Measurements from ENCODE around the gene PLCXD1. TPM values are rescaled to one million over a fixed set of nuclear protein-coding genes. Genes with fewer than 3 reads are reported as not detected.

Gene PLCXD1
- total RNA-seq, 4 donors from 2014 or later = 5.7 to 18.8 (median 9.2) TPM

DNA sequence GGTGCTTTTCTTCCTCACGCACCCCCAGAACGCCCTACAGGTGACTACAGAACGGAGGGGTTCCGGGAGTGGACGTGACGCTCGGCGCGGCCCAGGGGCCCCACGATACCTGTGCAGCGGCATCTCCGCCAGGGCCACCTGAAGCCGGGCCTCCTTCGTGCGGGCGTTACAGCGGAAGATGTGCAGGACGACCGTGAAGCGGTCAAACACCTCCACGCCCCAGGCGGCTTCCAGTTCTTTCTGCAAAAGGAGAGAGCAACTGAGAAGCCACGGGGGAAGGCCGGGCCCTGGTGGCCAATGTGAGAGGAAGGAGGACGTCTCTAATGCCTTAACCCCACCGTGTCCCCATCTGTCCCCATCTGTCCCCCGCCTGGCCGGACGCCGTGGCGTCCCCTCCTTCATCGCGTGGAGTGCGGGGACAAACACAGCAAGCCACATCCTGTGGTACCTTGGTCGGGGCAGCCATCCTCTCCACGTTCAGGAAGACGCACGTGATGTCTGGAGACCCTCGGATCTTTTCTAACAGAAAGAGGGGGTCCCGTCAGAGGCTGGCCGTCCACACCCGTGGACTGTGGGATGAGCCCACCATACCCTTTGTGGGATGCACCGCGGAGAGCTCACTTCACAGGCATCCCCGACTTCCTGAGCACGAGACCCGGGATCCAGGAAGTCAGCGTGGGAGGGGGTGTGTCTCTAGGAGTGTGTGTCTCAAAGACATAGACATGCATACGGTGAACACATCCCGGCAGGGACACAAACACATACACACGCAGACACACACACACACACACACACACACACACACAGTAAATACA, 33.8 kb downstream of the PLCXD1 start:
- no peak overlapping the region for H3K4me3 ChIP-seq
- H3K36me3 ChIP-seq = peaks cover 10 to 65% (median 12%) of the 10 kb centered on the region in 3 donors
- H3K4me1 ChIP-seq = peaks cover 0 to 21% (median 5%) of the 10 kb centered on the region in 4 donors
- DNase-seq (ENCODE audit: low spot score in 2 of 2) = no peak
- no peak overlapping the region for H3K27ac ChIP-seq
- TF ChIP-seq POLR2A (IDR thresholded peaks at IDR 0.05) (no peak), EP300 (IDR thresholded peaks at IDR 0.05) (no peak), CTCF (IDR thresholded peaks at IDR 0.05) (no peak)
- H3K9me3 ChIP-seq = no peaks in the 10 kb centered on the region
- WGBS, 2 donors = 90 to 92% methylated on average over 50 of the region's 51 CpGs
- no peaks in the 10 kb centered on the region for H3K27me3 ChIP-seq

- DNase-seq (ENCODE audit: low spot score in 2 of 2) = no peak
- 91 to 92% methylated on average over 50 of the region's 50 CpGs for WGBS, 2 donors
- Histone ChIP-seq H3K9me3 (no peaks in the 10 kb centered on the region), H3K27ac (peak overlapping the region in 1 of 4 donors; percentile 91), H3K4me3 (no peak overlapping the region), H3K27me3 (no peaks in the 10 kb centered on the region), H3K4me1 (peaks cover 0 to 32% (median 13%) of the 10 kb centered on the region in 4 donors), H3K36me3 (peaks cover 4 to 48% (median 5%) of the 10 kb centered on the region in 3 donors)
- TF ChIP-seq EP300 (IDR thresholded peaks at IDR 0.05) = no peak
- no peak for TF ChIP-seq CTCF (IDR thresholded peaks at IDR 0.05)
- no peak for TF ChIP-seq POLR2A (IDR thresholded peaks at IDR 0.05)
Observed at GRCh38 chrX:316351-317325, 35.5 kb downstream of the PLCXD1 start.

DNA sequence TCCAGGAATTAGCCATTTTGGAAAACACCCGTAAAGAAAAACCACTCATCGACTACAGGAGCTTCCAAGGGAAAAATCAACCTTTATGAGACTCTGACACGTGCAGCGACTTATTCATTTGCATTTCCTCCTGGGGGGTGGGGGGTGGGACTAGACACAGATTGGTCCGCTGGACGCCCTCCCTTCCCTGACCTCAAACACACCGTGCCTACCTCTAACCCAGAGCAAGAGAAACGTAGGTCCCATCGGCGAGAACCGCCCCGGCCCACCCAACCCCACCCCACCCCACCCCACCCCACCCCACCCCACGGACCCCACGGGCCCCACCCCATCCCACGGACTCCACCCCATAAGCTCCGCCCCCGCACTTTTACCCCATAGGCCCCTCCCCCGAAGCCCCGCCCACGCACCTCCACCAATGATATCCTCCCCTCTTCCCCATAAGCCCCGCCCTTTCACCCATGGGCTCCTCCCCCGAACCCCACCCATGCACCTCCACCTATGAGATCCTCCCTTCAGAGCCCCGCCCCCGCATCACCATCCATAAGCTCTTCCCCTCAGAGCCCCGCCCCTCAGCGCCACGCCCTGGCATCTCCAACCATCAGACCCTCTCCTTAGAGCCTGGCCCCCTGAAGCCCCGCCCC, 36.4 kb downstream of the PLCXD1 start:
- H3K36me3 ChIP-seq = peaks cover 2 to 39% (median 3%) of the 10 kb centered on the region in 3 donors
- WGBS, 2 donors = 46 to 49% methylated on average over 18 to 27 of the region's 28 CpGs
- DNase-seq (ENCODE audit: low spot score in 2 of 2) = no peak
- H3K4me1 ChIP-seq = peaks cover 0 to 32% (median 13%) of the 10 kb centered on the region in 4 donors
- no peaks in the 10 kb centered on the region for H3K27me3 ChIP-seq
- no peaks in the 10 kb centered on the region for H3K9me3 ChIP-seq
- peak overlapping the region; percentile 91 to 99 (median 96) for H3K27ac ChIP-seq
- H3K4me3 ChIP-seq = peak overlapping the region; percentile 73 to 91 (median 80)
- TF ChIP-seq EP300 (IDR thresholded peaks at IDR 0.05) = no peak
- TF ChIP-seq CTCF (IDR thresholded peaks at IDR 0.05) = no peak
- TF ChIP-seq POLR2A (IDR thresholded peaks at IDR 0.05) = no peak

- peaks cover 2 to 33% (median 3%) of the 10 kb centered on the region in 3 donors for H3K36me3 ChIP-seq
- peaks cover 0 to 32% (median 13%) of the 10 kb centered on the region in 4 donors for H3K4me1 ChIP-seq
- peak; percentile 42 to 75 for TF ChIP-seq POLR2A (IDR thresholded peaks at IDR 0.05)
- peak in 1 of 2 donors; percentile 75 for TF ChIP-seq EP300 (IDR thresholded peaks at IDR 0.05)
- TF ChIP-seq CTCF (IDR thresholded peaks at IDR 0.05) = peak in 1 of 5 experiments; percentile 23
Observed at GRCh38 chrX:318068-318738, 37.0 kb downstream of the PLCXD1 start.

More at GRCh38 chrX:318068-318738, 37.0 kb downstream of the PLCXD1 start:
- Histone ChIP-seq H3K4me3 (peak overlapping the region; percentile 73 to 91 (median 80)), H3K27ac (peak overlapping the region; percentile 91 to 99 (median 96)), H3K9me3 (no peaks in the 10 kb centered on the region), H3K27me3 (no peaks in the 10 kb centered on the region)
- peak; percentile 100 for DNase-seq (ENCODE audit: low spot score in 2 of 2)
- WGBS, 2 donors = 1% methylated on average over 31 to 60 of the region's 61 CpGs

Data from tibial nerve (tissue), 4 donors.